ENCODE data around the gene OR56A1.

Gene OR56A1

DNA sequence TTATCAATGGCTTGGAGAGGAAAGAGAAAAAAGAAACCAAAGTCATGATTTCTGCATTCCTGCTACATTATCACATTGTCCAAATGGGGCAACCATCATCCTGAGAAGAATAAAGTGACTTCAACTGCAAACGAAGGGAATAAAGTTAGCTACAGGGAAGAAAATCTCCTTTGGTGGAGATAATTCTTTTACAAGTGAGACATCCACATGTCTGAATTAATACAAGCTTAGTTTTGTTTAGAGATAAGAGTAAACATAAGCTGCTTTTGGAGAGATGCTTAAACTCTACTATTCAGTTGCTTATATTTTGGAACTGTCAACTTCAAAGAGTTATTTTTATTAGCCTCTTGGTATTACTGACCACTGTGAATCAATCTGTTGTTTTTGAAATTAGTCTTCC, 43.7 kb downstream of the OR56A1 start, which contains the start of gene OR52L1:
Gene OR52L1 (minus strand): TSS at position 101 of the 400 bp plus-strand sequence. CDS start 55 bp downstream, at position 46.
- DNase-seq = no peak

DNA sequence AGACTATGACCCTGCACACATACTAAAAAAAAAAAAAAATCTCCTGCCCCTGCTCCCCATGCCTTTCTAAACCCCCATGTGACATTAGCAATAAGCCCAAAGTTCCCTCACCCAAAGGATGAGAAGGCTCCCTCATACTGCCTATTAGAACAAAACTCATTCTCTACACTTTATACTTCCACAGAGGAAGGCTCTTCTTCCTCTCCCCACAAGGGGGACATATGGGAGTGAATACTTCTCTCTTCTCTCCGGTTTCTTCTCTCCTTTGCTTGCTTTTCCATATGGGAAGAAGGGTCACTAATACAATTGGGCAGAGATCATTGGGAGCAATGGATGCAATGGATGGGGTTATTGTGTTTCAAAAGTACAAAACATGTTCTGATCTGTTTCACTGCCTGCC, 47.1 kb downstream of the OR56A1 start:
- no peak for DNase-seq

DNA sequence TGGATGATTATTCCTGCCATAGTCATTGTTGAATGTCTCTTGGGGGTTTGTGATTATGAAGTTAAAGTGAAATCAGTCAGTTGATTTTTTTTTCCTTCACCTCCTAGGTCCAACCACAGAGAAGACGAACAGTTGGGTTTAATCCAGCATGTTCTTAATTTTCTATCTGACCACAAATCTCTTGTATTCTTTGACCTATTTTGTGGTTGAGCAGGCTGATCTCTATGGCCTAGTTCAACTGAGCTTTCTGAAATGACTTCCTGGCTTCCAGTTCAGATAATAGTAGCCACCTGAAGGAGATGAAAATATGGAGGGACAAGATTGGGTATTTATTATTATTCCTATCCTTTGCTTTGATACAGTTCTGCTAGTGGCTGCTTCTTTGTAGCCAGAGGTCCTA, 57.0 kb downstream of the OR56A1 start:
- no peak for DNase-seq

Data from NCI-H748 treated with DMSO at 0.1 percent for 48 hours (cell line).